ENCODE results near the gene IGSF21.

Gene IGSF21

DNA sequence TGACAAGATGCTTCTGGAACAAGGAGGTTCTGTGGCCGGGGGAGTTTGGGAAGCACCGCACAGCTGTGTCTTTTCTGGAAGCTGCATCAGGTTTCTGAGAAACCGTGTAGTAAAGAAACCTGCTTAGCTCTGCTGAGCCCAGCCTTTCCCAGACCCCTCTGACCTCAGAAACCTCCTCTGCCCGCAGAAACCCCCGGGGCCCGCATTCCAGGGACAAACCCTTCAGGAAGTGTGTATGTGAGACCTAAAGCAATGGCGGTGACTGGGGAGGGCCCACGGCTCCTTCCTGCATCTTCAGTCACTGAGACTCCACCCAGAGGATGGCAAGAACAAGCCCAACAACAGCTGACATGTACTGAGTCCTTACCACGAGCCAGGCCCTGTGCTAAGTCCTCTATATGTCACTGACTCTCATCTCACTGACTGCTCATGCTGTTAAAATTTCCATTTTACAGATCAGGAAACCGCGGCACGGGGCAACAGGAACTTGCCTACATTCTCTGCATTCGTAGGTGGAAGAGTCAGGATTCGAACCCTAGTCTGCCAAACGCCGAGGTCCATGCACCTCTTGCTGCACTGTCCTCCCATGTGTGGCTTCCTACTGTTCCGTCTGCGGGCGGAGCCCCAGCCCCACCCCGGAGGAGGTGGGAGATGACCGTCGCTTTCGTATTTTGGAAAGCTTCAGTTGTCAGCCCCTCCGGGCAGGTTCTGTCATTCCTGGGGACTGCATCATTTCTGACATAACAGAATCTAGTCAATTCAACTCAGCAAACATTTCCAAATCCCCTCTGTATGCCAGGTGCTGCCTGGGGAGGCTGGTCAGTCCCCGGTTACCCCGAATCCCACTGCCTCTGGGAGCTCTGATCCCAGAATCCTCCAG, 299.8 kb downstream of the IGSF21 start:
- H3K4me2 ChIP-seq (ENCODE audit: low read length): no peak overlapping the region
- H3K79me2 ChIP-seq (ENCODE audit: control insufficient read depth, insufficient read depth, low read length, poor library complexity): no peaks in the 10 kb centered on the region
- peak overlapping the region; percentile 7 for H2BK12ac ChIP-seq (ENCODE audit: low read length)
- WGBS (ENCODE audit: extremely low coverage, insufficient coverage, insufficient read length): no CpG with 5 or more reads among the region's 26 CpGs
- H3K18ac ChIP-seq (ENCODE audit: low read length): no peak overlapping the region
- no peak overlapping the region for H2BK120ac ChIP-seq (ENCODE audit: insufficient read depth, low read length, poor library complexity)
- H3K23ac ChIP-seq (ENCODE audit: low read length): no peak overlapping the region
- no peak overlapping the region for H3K9ac ChIP-seq (ENCODE audit: low read length)
- H4K12ac ChIP-seq (ENCODE audit: low read depth, low read length): no peak overlapping the region
- no peak overlapping the region for H2AK5ac ChIP-seq (ENCODE audit: low read length)
- peaks cover 3 to 4% of the 10 kb centered on the region in 2 experiments for H3K36me3 ChIP-seq (ENCODE audit: control insufficient read depth in 1 of 2, insufficient read depth in 2 of 2, low read length in 2 of 2)
- H2BK5ac ChIP-seq (ENCODE audit: low read depth, low read length, poor library complexity): no peak overlapping the region
- no peaks in the 10 kb centered on the region for H3K27me3 ChIP-seq (ENCODE audit: insufficient read depth, low read length)
- peak; percentile 65 to 83 for DNase-seq
- H3K14ac ChIP-seq (ENCODE audit: low read length): no peak overlapping the region
- peaks cover 14% of the 10 kb centered on the region for H3K9me3 ChIP-seq (ENCODE audit: insufficient read depth, low read depth, low read length)
- no peak overlapping the region for H4K8ac ChIP-seq (ENCODE audit: low read depth, low read length)
- no peak overlapping the region for H3K4me3 ChIP-seq (ENCODE audit: low read depth, low read length)
- peaks cover 14 to 24% of the 10 kb centered on the region in 2 experiments for H3K4me1 ChIP-seq (ENCODE audit: control insufficient read depth in 1 of 2, insufficient read depth in 2 of 2, low read length in 2 of 2)
- peak overlapping the region; percentile 48 for H4K91ac ChIP-seq (ENCODE audit: low read depth, low read length)
- no peak overlapping the region for H3K27ac ChIP-seq (ENCODE audit: low read depth, low read length)
- no peak overlapping the region for H2AFZ ChIP-seq (ENCODE audit: insufficient read depth, low read length, poor library complexity)
- no peak overlapping the region for H3K4ac ChIP-seq (ENCODE audit: low read depth, low read length)
- H3K79me1 ChIP-seq (ENCODE audit: low read length): peaks cover 2% of the 10 kb centered on the region

DNA sequence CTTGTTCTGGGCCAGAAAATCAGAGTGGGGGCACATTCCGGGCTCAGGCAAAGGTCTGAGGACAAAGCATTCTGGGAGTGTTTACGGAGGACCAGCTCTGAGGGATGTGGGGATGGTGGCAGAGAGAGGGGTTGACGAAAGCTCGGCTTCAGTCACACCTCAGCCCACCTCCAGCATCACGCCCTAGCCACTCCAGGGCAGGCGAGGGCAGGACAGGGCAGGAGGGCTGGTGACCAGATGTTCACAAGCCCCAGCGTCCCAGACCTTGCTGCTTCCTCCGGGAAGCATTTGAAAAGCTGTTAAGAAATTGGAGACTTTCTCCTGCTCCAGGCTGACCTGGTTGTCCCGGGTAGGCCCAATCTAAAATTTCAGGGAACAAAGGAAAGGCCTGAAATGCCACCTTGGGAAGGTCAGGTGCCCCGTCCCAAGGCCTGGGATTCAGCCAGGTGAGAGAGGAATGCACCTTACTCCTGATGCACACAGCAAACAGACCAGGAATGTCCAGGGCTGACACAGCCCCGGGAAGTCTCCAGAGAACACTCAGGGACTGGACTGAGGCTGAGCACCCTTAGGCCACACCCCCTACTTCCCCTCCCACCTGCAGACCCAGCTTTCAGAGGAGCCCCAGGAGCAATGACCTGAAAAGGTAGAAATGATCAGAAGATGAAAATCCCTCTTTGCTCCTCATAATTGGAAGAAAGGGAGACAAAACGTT, 301.2 kb downstream of the IGSF21 start:
- Histone ChIP-seq H2BK5ac (ENCODE audit: low read depth, low read length, poor library complexity) (no peak overlapping the region), H3K4me1 (ENCODE audit: control insufficient read depth in 1 of 2, insufficient read depth in 2 of 2, low read length in 2 of 2) (peaks cover 15 to 21% of the 10 kb centered on the region in 2 experiments), H3K79me1 (ENCODE audit: low read length) (peaks cover 2% of the 10 kb centered on the region), H3K27ac (ENCODE audit: low read depth, low read length) (no peak overlapping the region), H2AK5ac (ENCODE audit: low read length) (no peak overlapping the region), H2AFZ (ENCODE audit: insufficient read depth, low read length, poor library complexity) (no peak overlapping the region), H3K23ac (ENCODE audit: low read length) (no peak overlapping the region), H3K36me3 (ENCODE audit: control insufficient read depth in 1 of 2, insufficient read depth in 2 of 2, low read length in 2 of 2) (peaks cover 4 to 7% of the 10 kb centered on the region in 2 experiments), H3K9me3 (ENCODE audit: insufficient read depth, low read depth, low read length) (peaks cover 22% of the 10 kb centered on the region), H2BK12ac (ENCODE audit: low read length) (peak overlapping the region; percentile 11), H3K79me2 (ENCODE audit: control insufficient read depth, insufficient read depth, low read length, poor library complexity) (no peaks in the 10 kb centered on the region), H3K18ac (ENCODE audit: low read length) (peak overlapping the region; percentile 23), H3K27me3 (ENCODE audit: insufficient read depth, low read length) (no peaks in the 10 kb centered on the region), H4K91ac (ENCODE audit: low read depth, low read length) (peak overlapping the region; percentile 5), H3K4me2 (ENCODE audit: low read length) (no peak overlapping the region), H3K9ac (ENCODE audit: low read length) (no peak overlapping the region), H2BK120ac (ENCODE audit: insufficient read depth, low read length, poor library complexity) (no peak overlapping the region), H4K8ac (ENCODE audit: low read depth, low read length) (no peak overlapping the region), H3K4me3 (ENCODE audit: low read depth, low read length) (no peak overlapping the region), H3K4ac (ENCODE audit: low read depth, low read length) (no peak overlapping the region), H4K12ac (ENCODE audit: low read depth, low read length) (no peak overlapping the region), H3K14ac (ENCODE audit: low read length) (no peak overlapping the region)
- no CpG with 5 or more reads among the region's 12 CpGs for WGBS (ENCODE audit: extremely low coverage, insufficient coverage, insufficient read length)
- DNase-seq: peak in 1 of 2 donors; percentile 39

DNA sequence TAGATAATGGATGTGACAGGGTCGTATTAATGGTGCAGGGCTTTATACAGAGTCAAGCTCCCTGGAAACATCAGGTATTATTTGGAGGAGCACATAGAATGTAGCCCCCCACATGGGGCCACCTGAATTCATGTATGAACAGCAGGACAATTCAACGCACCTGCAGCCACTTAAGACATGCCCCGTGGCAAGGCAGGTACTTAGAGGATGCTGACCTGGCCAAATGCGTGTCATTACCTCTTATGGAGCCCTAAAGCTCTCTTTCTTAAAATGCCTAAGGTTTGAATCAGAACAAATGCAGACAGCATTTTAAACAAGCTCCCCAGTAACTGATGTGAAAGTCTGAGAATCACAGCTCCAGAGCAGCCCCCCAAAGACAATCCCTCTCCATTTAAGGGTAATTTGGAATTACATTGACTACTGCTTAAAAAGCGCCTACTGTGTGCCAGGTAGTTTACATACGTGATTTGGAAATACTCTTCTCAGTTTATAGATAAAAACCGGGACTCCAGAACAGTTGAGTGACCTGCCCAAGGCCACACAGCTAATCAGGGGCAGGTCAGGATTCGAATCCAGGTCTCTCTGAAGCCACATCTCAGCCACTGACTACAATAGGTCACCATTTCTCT, 302.1 kb downstream of the IGSF21 start:
- Histone ChIP-seq H3K14ac (ENCODE audit: low read length) (no peak overlapping the region), H3K18ac (ENCODE audit: low read length) (no peak overlapping the region), H3K4me1 (ENCODE audit: control insufficient read depth in 1 of 2, insufficient read depth in 2 of 2, low read length in 2 of 2) (peaks cover 24 to 30% of the 10 kb centered on the region in 2 experiments), H3K4me3 (ENCODE audit: low read depth, low read length) (no peak overlapping the region), H3K9ac (ENCODE audit: low read length) (no peak overlapping the region), H3K4ac (ENCODE audit: low read depth, low read length) (no peak overlapping the region), H2AFZ (ENCODE audit: insufficient read depth, low read length, poor library complexity) (no peak overlapping the region), H2BK5ac (ENCODE audit: low read depth, low read length, poor library complexity) (no peak overlapping the region), H3K27me3 (ENCODE audit: insufficient read depth, low read length) (no peaks in the 10 kb centered on the region), H4K8ac (ENCODE audit: low read depth, low read length) (no peak overlapping the region), H3K79me1 (ENCODE audit: low read length) (peaks cover 4% of the 10 kb centered on the region), H4K12ac (ENCODE audit: low read depth, low read length) (no peak overlapping the region), H3K36me3 (ENCODE audit: control insufficient read depth in 1 of 2, insufficient read depth in 2 of 2, low read length in 2 of 2) (peaks cover 4 to 7% of the 10 kb centered on the region in 2 experiments), H3K4me2 (ENCODE audit: low read length) (no peak overlapping the region), H2BK12ac (ENCODE audit: low read length) (no peak overlapping the region), H3K27ac (ENCODE audit: low read depth, low read length) (no peak overlapping the region), H2BK120ac (ENCODE audit: insufficient read depth, low read length, poor library complexity) (no peak overlapping the region), H3K9me3 (ENCODE audit: insufficient read depth, low read depth, low read length) (peaks cover 22% of the 10 kb centered on the region), H4K91ac (ENCODE audit: low read depth, low read length) (no peak overlapping the region), H2AK5ac (ENCODE audit: low read length) (no peak overlapping the region), H3K79me2 (ENCODE audit: control insufficient read depth, insufficient read depth, low read length, poor library complexity) (no peaks in the 10 kb centered on the region), H3K23ac (ENCODE audit: low read length) (no peak overlapping the region)
- no CpG with 5 or more reads among the region's 8 CpGs for WGBS (ENCODE audit: extremely low coverage, insufficient coverage, insufficient read length)
- peak in 1 of 2 donors; percentile 23 for DNase-seq

DNA sequence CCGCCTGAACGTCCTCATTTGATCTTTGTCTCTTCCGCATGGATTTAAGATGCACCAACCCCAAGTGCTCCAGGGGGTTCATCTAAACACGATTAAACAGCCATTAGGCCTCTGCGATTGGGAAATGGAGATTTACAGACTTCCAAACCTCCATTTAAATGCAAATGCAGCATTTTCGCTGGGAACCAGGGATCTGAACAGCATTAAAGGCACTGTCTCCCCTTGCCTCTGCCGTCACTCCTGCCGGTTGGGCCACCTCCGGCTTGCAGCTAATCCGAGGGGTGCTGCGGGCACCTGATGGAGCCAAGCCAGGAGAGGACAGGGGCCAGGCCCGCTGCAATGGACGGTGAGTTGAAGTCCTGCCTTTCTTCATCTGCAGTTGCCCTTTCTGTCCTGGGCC, 302.8 kb downstream of the IGSF21 start:
- Histone ChIP-seq H2BK12ac (ENCODE audit: low read length) (no peak overlapping the region), H3K9ac (ENCODE audit: low read length) (no peak overlapping the region), H2BK120ac (ENCODE audit: insufficient read depth, low read length, poor library complexity) (no peak overlapping the region), H2BK5ac (ENCODE audit: low read depth, low read length, poor library complexity) (no peak overlapping the region), H3K27me3 (ENCODE audit: insufficient read depth, low read length) (no peaks in the 10 kb centered on the region), H3K4ac (ENCODE audit: low read depth, low read length) (no peak overlapping the region), H3K4me3 (ENCODE audit: low read depth, low read length) (no peak overlapping the region), H4K12ac (ENCODE audit: low read depth, low read length) (no peak overlapping the region), H3K9me3 (ENCODE audit: insufficient read depth, low read depth, low read length) (peaks cover 22% of the 10 kb centered on the region), H2AFZ (ENCODE audit: insufficient read depth, low read length, poor library complexity) (no peak overlapping the region), H3K14ac (ENCODE audit: low read length) (no peak overlapping the region), H3K27ac (ENCODE audit: low read depth, low read length) (no peak overlapping the region), H3K23ac (ENCODE audit: low read length) (no peak overlapping the region), H3K36me3 (ENCODE audit: control insufficient read depth in 1 of 2, insufficient read depth in 2 of 2, low read length in 2 of 2) (peaks cover 4 to 7% of the 10 kb centered on the region in 2 experiments), H3K79me1 (ENCODE audit: low read length) (peaks cover 9% of the 10 kb centered on the region), H3K4me1 (ENCODE audit: control insufficient read depth in 1 of 2, insufficient read depth in 2 of 2, low read length in 2 of 2) (peaks cover 31 to 36% of the 10 kb centered on the region in 2 experiments), H2AK5ac (ENCODE audit: low read length) (no peak overlapping the region), H3K18ac (ENCODE audit: low read length) (no peak overlapping the region), H4K8ac (ENCODE audit: low read depth, low read length) (no peak overlapping the region), H3K4me2 (ENCODE audit: low read length) (no peak overlapping the region), H3K79me2 (ENCODE audit: control insufficient read depth, insufficient read depth, low read length, poor library complexity) (no peaks in the 10 kb centered on the region), H4K91ac (ENCODE audit: low read depth, low read length) (no peak overlapping the region)
- DNase-seq: no peak
- WGBS (ENCODE audit: extremely low coverage, insufficient coverage, insufficient read length): no CpG with 5 or more reads among the region's 13 CpGs

Measured in trophoblast cell (in vitro differentiated cells and primary cell).